GM03348 (cell line): ENCODE results near the gene CD80.
"Not testable (repeated sequence)": the region's sequence is repeated elsewhere in the genome, so short reads cannot be mapped to it uniquely, and the experiment has no call there.

ENCODE experiments used
- DNase-seq: peaks from one replicate; pipeline ENCODE4 v3.0.0; 2012; ENCODE audit warnings: low spot score

Gene CD80

GRCh38 chr3:119582178-119582577, 22.8 kb upstream of the CD80 start:
- no peak for DNase-seq

- DNase-seq: peak; percentile 39
Measured at GRCh38 chr3:119580067-119580760, 20.8 kb upstream of the CD80 start.

GRCh38 chr3:119579366-119580066, 20.1 kb upstream of the CD80 start, which contains the start of gene ADPRH:
Gene ADPRH, plus strand, starts transcription at chr3:119579492. Its CDS starts 2,678 bp downstream, at chr3:119582170.
- DNase-seq: peak; percentile 93

GRCh38 chr3:119575507-119575906, 16.1 kb upstream of the CD80 start:
- no peak for DNase-seq

GRCh38 chr3:119571688-119572087, 12.3 kb upstream of the CD80 start:
- DNase-seq: no peak

GRCh38 chr3:119571230-119571629, 11.8 kb upstream of the CD80 start:
- DNase-seq: no peak

GRCh38 chr3:119570229-119570628, 10.8 kb upstream of the CD80 start:
- no peak for DNase-seq

GRCh38 chr3:119569156-119569555, 9.7 kb upstream of the CD80 start:
- DNase-seq: no peak

GRCh38 chr3:119563334-119563733, 3.9 kb upstream of the CD80 start:
- DNase-seq: not testable (repeated sequence)

GRCh38 chr3:119562307-119562961, 3.0 kb upstream of the CD80 start:
- no peak for DNase-seq

GRCh38 chr3:119560160-119560559, 746 bp upstream of the CD80 start:
- no peak for DNase-seq

- no peak for DNase-seq
Measured at GRCh38 chr3:119558626-119559317, 642 bp downstream of the CD80 start.

GRCh38 chr3:119557877-119558269, 1.5 kb downstream of the CD80 start:
- DNase-seq: no peak

GRCh38 chr3:119557192-119557876, 2.1 kb downstream of the CD80 start:
- no peak for DNase-seq

- DNase-seq: no peak
Measured at GRCh38 chr3:119555929-119556328, 3.5 kb downstream of the CD80 start.

GRCh38 chr3:119555309-119555735, 4.1 kb downstream of the CD80 start:
- DNase-seq: no peak

GRCh38 chr3:119553823-119554415, 5.5 kb downstream of the CD80 start:
- DNase-seq: no peak

- not testable (repeated sequence) for DNase-seq
Measured at GRCh38 chr3:119552928-119553327, 6.5 kb downstream of the CD80 start.

GRCh38 chr3:119551598-119551997, 7.8 kb downstream of the CD80 start:
- no peak for DNase-seq

GRCh38 chr3:119550192-119550910, 9.1 kb downstream of the CD80 start:
- no peak for DNase-seq

- DNase-seq: no peak
Measured at GRCh38 chr3:119548341-119548740, 11.1 kb downstream of the CD80 start.
